GM21737 (cell line): Measurements from ENCODE around the gene NFKBIL1.
"Not testable (repeated sequence)": the region's sequence is repeated elsewhere in the genome, so short reads cannot be mapped to it uniquely, and the experiment has no call there.

Experiments
- ATAC-seq: cut with Tn5 transposase; IDR thresholded peaks from one replicate; pipeline ENCODE4 v1.9.1; 2021; ENCODE audit warnings: mild to moderate bottlenecking, moderate library complexity; ENCODE audit not compliant: unreplicated experiment

Gene NFKBIL1

GRCh38 chr6:31534521-31535040, 12.8 kb upstream of the NFKBIL1 start:
- no peak for ATAC-seq

- ATAC-seq = no peak
Measured at GRCh38 chr6:31535538-31536324, 11.7 kb upstream of the NFKBIL1 start.

- no peak for ATAC-seq
Measured at GRCh38 chr6:31538805-31539400, 8.5 kb upstream of the NFKBIL1 start.

- no peak for ATAC-seq
Measured at GRCh38 chr6:31540640-31541039, 6.8 kb upstream of the NFKBIL1 start.

- ATAC-seq = no peak
Measured at GRCh38 chr6:31541059-31541657, 6.2 kb upstream of the NFKBIL1 start.

GRCh38 chr6:31541658-31542521, 5.5 kb upstream of the NFKBIL1 start, which contains the start of gene DDX39B:
Gene DDX39B, minus strand, starts transcription at chr6:31542003. Its CDS starts 1,471 bp downstream, at chr6:31540532.
- ATAC-seq = peak; percentile 62

- no peak for ATAC-seq
Measured at GRCh38 chr6:31543639-31544038, 3.8 kb upstream of the NFKBIL1 start.

GRCh38 chr6:31544676-31545075, 2.7 kb upstream of the NFKBIL1 start:
- no peak for ATAC-seq

GRCh38 chr6:31545291-31545690, 2.1 kb upstream of the NFKBIL1 start:
- no peak for ATAC-seq

GRCh38 chr6:31546339-31546957, 960 bp upstream of the NFKBIL1 start, which contains the start of gene ATP6V1G2:
Gene ATP6V1G2, minus strand, starts transcription at chr6:31546608. Its CDS starts 49 bp downstream, at chr6:31546559.
- peak; percentile 46 for ATAC-seq

GRCh38 chr6:31547727-31548543, 527 bp downstream of the NFKBIL1 start:
- no peak for ATAC-seq

GRCh38 chr6:31548544-31548873, 1.1 kb downstream of the NFKBIL1 start:
- ATAC-seq = no peak

- ATAC-seq = not testable (repeated sequence)
Measured at GRCh38 chr6:31551371-31551770, 4.0 kb downstream of the NFKBIL1 start.

- no peak for ATAC-seq
Measured at GRCh38 chr6:31556307-31556706, 8.9 kb downstream of the NFKBIL1 start.

GRCh38 chr6:31557443-31558317, 10.3 kb downstream of the NFKBIL1 start:
- ATAC-seq = no peak

- no peak for ATAC-seq
Measured at GRCh38 chr6:31558318-31558625, 10.9 kb downstream of the NFKBIL1 start.

GRCh38 chr6:31558631-31559500, 11.5 kb downstream of the NFKBIL1 start:
- ATAC-seq = no peak

- peak; percentile 2 for ATAC-seq
Measured at GRCh38 chr6:31559606-31559957, 12.2 kb downstream of the NFKBIL1 start.
